Heart right ventricle (tissue), 16 donors: ENCODE data around the gene SMIM17. TPM values are rescaled to one million over a fixed set of nuclear protein-coding genes. Genes with fewer than 3 reads are reported as not detected.

ENCODE experiments used
- ATAC-seq, 8 donors: fragments of 200-7000 bp; cut with Tn5 transposase; one replicate each; pipeline ENCODE4 v1.9.1; 2020; ENCODE audit warnings: mild to moderate bottlenecking in 8 of 8, moderate library complexity in 8 of 8, moderate number of reproducible peaks in 1 of 8
- DNase-seq, 2 donors: peaks; one replicate each; pipeline ENCODE4 v3.0.0-alpha.2; 2020
- H3K27ac ChIP-seq, 10 donors: fragments of 200-600 bp; sonication (generic) in 2 of 10; one replicate each; pipeline versions ENCODE4 v1.5.0 to v1.8.0; 2020 to 2022; ENCODE audit warnings: mild to moderate bottlenecking in 3 of 10
- H3K27me3 ChIP-seq, 7 donors: fragments of 200-600 bp; one replicate each; pipeline ENCODE4 v1.8.0; 2021 to 2022; ENCODE audit warnings: mild to moderate bottlenecking in 2 of 7
- H3K36me3 ChIP-seq, 9 donors: fragments of 200-600 bp; sonication (generic) in 1 of 9; one replicate each; pipeline versions ENCODE4 v1.5.0 to v1.8.0; 2020 to 2022; ENCODE audit warnings: mild to moderate bottlenecking in 2 of 9
- H3K4me1 ChIP-seq, 9 donors: fragments of 200-600 bp; sonication (generic) in 1 of 9; one replicate each; pipeline versions ENCODE4 v1.5.0 to v1.8.0; 2020 to 2022; ENCODE audit warnings: mild to moderate bottlenecking in 4 of 9
- H3K4me3 ChIP-seq, 10 donors: fragments of 200-600 bp; sonication (generic) in 2 of 10; one replicate each; pipeline versions ENCODE4 v1.5.0 to v1.8.0; 2020 to 2022; ENCODE audit warnings: mild to moderate bottlenecking in 7 of 10, moderate library complexity in 2 of 10
- H3K9me3 ChIP-seq, 11 donors: fragments of 200-600 bp in 10 of 11; sonication (generic) in 2 of 11; one replicate each; pipeline versions ENCODE4 v1.5.0 to v1.8.0; 2013 to 2022; ENCODE audit warnings: mild to moderate bottlenecking in 2 of 11, control low read depth in 1 of 11, moderate library complexity in 1 of 11
- WGBS, 2 donors: extraction: QIAGEN DNeasy Blood & Tissue Kit; methylation state at CpG; one replicate each; pipeline ENCODE4 v1.1.7; 2013; ENCODE audit warnings: inconsistent platforms in 1 of 2; 5-methylcytosine and 5-hydroxymethylcytosine counted together
- intact Hi-C, 10 donors: fragments of 100-400 bp; cut with DNase I; formaldehyde crosslinking; loops; one replicate each; pipeline versions ENCODE4 v1.11.1 to v1.14.2; 2022
- polyA plus RNA-seq, 2 donors: library from polyadenylated mRNA; stranded (reverse); fragments of 200-250 nt; gene quantifications; one replicate each; pipeline ENCODE4 v1.2.3, GENCODE V29; 2013
- total RNA-seq, 10 donors: library from RNA; stranded (reverse); fragmentation: NEBNext Ultra II Directional in 3 of 10; extraction: Animal tissue kit (Norgen Biotek cat#: 25700) in 3 of 10; gene quantifications; one replicate each; pipeline versions ENCODE4 v1.2.1 to v1.2.4, GENCODE V29; 2021 to 2023
- TF ChIP-seq, protein P1 (sequence below), 9 donors: fragments of 200-600 bp; sonication (generic) in 2 of 9; IDR thresholded peaks; one replicate each; pipeline versions ENCODE4 v1.5.0 to v1.8.0; 2021 to 2022; ENCODE audit warnings: antibody characterized with exemption in 9 of 9, mild to moderate bottlenecking in 5 of 9, moderate library complexity in 1 of 9
- donor health status: Arrhythmogenic right ventricular cardiomyopathy.
- donor health status: ischemic (EF 13 %, LVEDD 7.1; RV severe dilation, severe dysfunction).
- donor health status: healthy with polysubstance abuse.
- donor health status: DM: no; HTN: yes; CAD: no.
- donor health status: DM: no; HTN: no; CAD: no.
- donor health status: ischemic (EF 25% LVEDD 6.9; RV normal size, moderate dysfunction).
- donor health status: ischemic (EF 25% LVEDD 5.7; RV mildly dilated, moderate dysfunction).
- donor health status: healthy.
- donor health status: DM: yes; HTN: yes; CAD: no.
- donor health status: Ischemic cardiomyopathy.
- donor health status: ischemic (EF 35%, LVEDD 5.7; RV mildly dilated, moderate dysfunction).
- donor health status: nonischemic (EF 11% LVEDD 7.7; RV severe dilation, severe dysfunction).
- donor health status: DM: yes; HTN: yes; CAD: no.
- donor health status: PGD.
- donor health status: ischemic (EF 29% LVEDD 5.4; RV normal size, mild dysfunction).
- donor health status: nonischemic (EF 23%, LVEDD 6.1; RV moderate dilation, normal function).

SMIM17 gene
- total and polyA plus RNA-seq, 12 donors, result 0.14 to 0.67 (median 0.35) TPM; not detected in 5

GRCh38 chr19:56608274-56608964 lies 34.5 kb upstream of the SMIM17 start:
- intact Hi-C loops, result no loop called here
- peaks cover 0 to 47% (median 11%) of the 10 kb centered on the region in 9 donors for H3K36me3 ChIP-seq
- H3K9me3 ChIP-seq, result peaks cover 0 to 96% (median 12%) of the 10 kb centered on the region in 11 donors
- H3K27me3 ChIP-seq, result no peaks in the 10 kb centered on the region
- H3K27ac ChIP-seq, result peak overlapping the region in 3 of 10 donors; percentile 18 to 31 (median 19)
- ATAC-seq (peak in 4 of 8 donors; percentile 25 to 57 (median 39)), DNase-seq (no peak)
- TF ChIP-seq, protein P1, sequence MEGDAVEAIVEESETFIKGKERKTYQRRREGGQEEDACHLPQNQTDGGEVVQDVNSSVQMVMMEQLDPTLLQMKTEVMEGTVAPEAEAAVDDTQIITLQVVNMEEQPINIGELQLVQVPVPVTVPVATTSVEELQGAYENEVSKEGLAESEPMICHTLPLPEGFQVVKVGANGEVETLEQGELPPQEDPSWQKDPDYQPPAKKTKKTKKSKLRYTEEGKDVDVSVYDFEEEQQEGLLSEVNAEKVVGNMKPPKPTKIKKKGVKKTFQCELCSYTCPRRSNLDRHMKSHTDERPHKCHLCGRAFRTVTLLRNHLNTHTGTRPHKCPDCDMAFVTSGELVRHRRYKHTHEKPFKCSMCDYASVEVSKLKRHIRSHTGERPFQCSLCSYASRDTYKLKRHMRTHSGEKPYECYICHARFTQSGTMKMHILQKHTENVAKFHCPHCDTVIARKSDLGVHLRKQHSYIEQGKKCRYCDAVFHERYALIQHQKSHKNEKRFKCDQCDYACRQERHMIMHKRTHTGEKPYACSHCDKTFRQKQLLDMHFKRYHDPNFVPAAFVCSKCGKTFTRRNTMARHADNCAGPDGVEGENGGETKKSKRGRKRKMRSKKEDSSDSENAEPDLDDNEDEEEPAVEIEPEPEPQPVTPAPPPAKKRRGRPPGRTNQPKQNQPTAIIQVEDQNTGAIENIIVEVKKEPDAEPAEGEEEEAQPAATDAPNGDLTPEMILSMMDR (IDR thresholded peaks at IDR 0.05), result no peak
- H3K4me1 ChIP-seq, result peaks cover 0 to 18% (median 7%) of the 10 kb centered on the region in 9 donors
- H3K4me3 ChIP-seq, result no peak overlapping the region
- 70 to 80% methylated on average over 8 of the region's 8 CpGs for WGBS, 2 donors

- TF ChIP-seq, protein P1 (IDR thresholded peaks at IDR 0.05), result no peak
- peaks cover 0 to 47% (median 7%) of the 10 kb centered on the region in 9 donors for H3K36me3 ChIP-seq
- H3K4me1 ChIP-seq, result peaks cover 0 to 18% (median 6%) of the 10 kb centered on the region in 9 donors
- H3K9me3 ChIP-seq, result peaks cover 0 to 96% (median 6%) of the 10 kb centered on the region in 11 donors
- no peak overlapping the region for H3K4me3 ChIP-seq
- WGBS, 2 donors, result 75 to 80% methylated on average over 8 of the region's 8 CpGs
- no peak for DNase-seq
- H3K27ac ChIP-seq, result no peak overlapping the region
- H3K27me3 ChIP-seq, result no peaks in the 10 kb centered on the region
- intact Hi-C loops, result no loop called here
- no peak for ATAC-seq
Measured at GRCh38 chr19:56611288-56611687, 31.7 kb upstream of the SMIM17 start.

- intact Hi-C loops, result no loop called here
- DNase-seq (no peak), ATAC-seq (no peak)
- no peaks in the 10 kb centered on the region for H3K27me3 ChIP-seq
- peak overlapping the region in 7 of 10 donors; percentile 20 to 74 (median 67) for H3K27ac ChIP-seq
- H3K4me1 ChIP-seq, result peaks cover 0 to 16% (median 6%) of the 10 kb centered on the region in 9 donors
- TF ChIP-seq, protein P1 (IDR thresholded peaks at IDR 0.05), result no peak
- no peak overlapping the region for H3K4me3 ChIP-seq
- H3K9me3 ChIP-seq, result peaks cover 0 to 96% (median 0%) of the 10 kb centered on the region in 11 donors
- 87 to 94% methylated on average over 2 of the region's 2 CpGs for WGBS, 2 donors
- peaks cover 0 to 51% (median 7%) of the 10 kb centered on the region in 9 donors for H3K36me3 ChIP-seq
Measured at GRCh38 chr19:56612737-56613136, 30.2 kb upstream of the SMIM17 start.

GRCh38 chr19:56613639-56614038 lies 29.3 kb upstream of the SMIM17 start:
- Histone ChIP-seq H3K4me1 (peaks cover 0 to 11% (median 5%) of the 10 kb centered on the region in 9 donors), H3K27me3 (no peaks in the 10 kb centered on the region), H3K4me3 (no peak overlapping the region), H3K27ac (peak overlapping the region in 7 of 10 donors; percentile 20 to 74 (median 67)), H3K9me3 (peaks cover 0 to 96% (median 0%) of the 10 kb centered on the region in 11 donors), H3K36me3 (peaks cover 0 to 58% (median 7%) of the 10 kb centered on the region in 9 donors)
- DNase-seq, result no peak
- peak in 6 of 8 donors; percentile 55 to 95 (median 82) for ATAC-seq
- TF ChIP-seq, protein P1 (IDR thresholded peaks at IDR 0.05), result no peak
- WGBS, 2 donors, result 63 to 74% methylated on average over 5 of the region's 5 CpGs
- intact Hi-C loops, result no loop called here
